ENCODE results near the gene TMEM141. TPM values are rescaled to one million over a fixed set of nuclear protein-coding genes. Genes with fewer than 3 reads are reported as not detected.
"Not testable (repeated sequence)": the region's sequence is repeated elsewhere in the genome, so short reads cannot be mapped to it uniquely, and the experiment has no call there.

TMEM141 gene
- total RNA-seq, 2 donors from 2014 or later: 16.5 to 21.8 TPM

- H3K27ac Mint-ChIP-seq: no peak overlapping the region
- H3K36me3 Mint-ChIP-seq (ENCODE audit: low read depth): no peaks in the 10 kb centered on the region
- H3K4me3 Mint-ChIP-seq: no peak overlapping the region
- DNase-seq: no peak
- H3K9me3 ChIP-seq (ENCODE audit: control insufficient read depth, low read length, poor library complexity, severe bottlenecking): no peaks in the 10 kb centered on the region
- H3K4me1 Mint-ChIP-seq: peaks cover under 1% of the 10 kb centered on the region
- no peaks in the 10 kb centered on the region for H3K27me3 Mint-ChIP-seq
- ATAC-seq: no peak
Observed at GRCh38 chr9:136826188-136826541, 35.0 kb downstream of the TMEM141 start.

- Mint-ChIP-seq H3K27ac (no peak overlapping the region), H3K36me3 (ENCODE audit: low read depth) (no peaks in the 10 kb centered on the region), H3K4me3 (no peak overlapping the region), H3K4me1 (no peaks in the 10 kb centered on the region), H3K27me3 (no peaks in the 10 kb centered on the region)
- DNase-seq (no peak), ATAC-seq (no peak)
- H3K9me3 ChIP-seq (ENCODE audit: control insufficient read depth, low read length, poor library complexity, severe bottlenecking): no peaks in the 10 kb centered on the region
Observed at GRCh38 chr9:136826703-136827582, 35.8 kb downstream of the TMEM141 start.

GRCh38 chr9:136827794-136828473 lies 36.8 kb downstream of the TMEM141 start:
- ATAC-seq: no peak
- Mint-ChIP-seq H3K36me3 (ENCODE audit: low read depth) (no peaks in the 10 kb centered on the region), H3K27ac (no peak overlapping the region), H3K4me1 (no peaks in the 10 kb centered on the region), H3K27me3 (no peaks in the 10 kb centered on the region), H3K4me3 (no peak overlapping the region)
- no peaks in the 10 kb centered on the region for H3K9me3 ChIP-seq (ENCODE audit: control insufficient read depth, low read length, poor library complexity, severe bottlenecking)
- DNase-seq: no peak

GRCh38 chr9:136828474-136829140 lies 37.5 kb downstream of the TMEM141 start:
- no peak overlapping the region for H3K27ac Mint-ChIP-seq
- DNase-seq (no peak), ATAC-seq (no peak)
- no peaks in the 10 kb centered on the region for H3K4me1 Mint-ChIP-seq
- H3K9me3 ChIP-seq (ENCODE audit: control insufficient read depth, low read length, poor library complexity, severe bottlenecking): no peaks in the 10 kb centered on the region
- H3K36me3 Mint-ChIP-seq (ENCODE audit: low read depth): no peaks in the 10 kb centered on the region
- H3K4me3 Mint-ChIP-seq: no peak overlapping the region
- H3K27me3 Mint-ChIP-seq: no peaks in the 10 kb centered on the region

GRCh38 chr9:136829412-136829811 lies 38.3 kb downstream of the TMEM141 start:
- ATAC-seq (no peak), DNase-seq (no peak)
- H3K27me3 Mint-ChIP-seq: no peaks in the 10 kb centered on the region
- no peaks in the 10 kb centered on the region for H3K9me3 ChIP-seq (ENCODE audit: control insufficient read depth, low read length, poor library complexity, severe bottlenecking)
- no peak overlapping the region for H3K27ac Mint-ChIP-seq
- no peaks in the 10 kb centered on the region for H3K36me3 Mint-ChIP-seq (ENCODE audit: low read depth)
- no peak overlapping the region for H3K4me3 Mint-ChIP-seq
- no peaks in the 10 kb centered on the region for H3K4me1 Mint-ChIP-seq

GRCh38 chr9:136829981-136830885 lies 39.1 kb downstream of the TMEM141 start:
- no peaks in the 10 kb centered on the region for H3K27me3 Mint-ChIP-seq
- no peak for ATAC-seq

GRCh38 chr9:136831002-136831719 lies 40.0 kb downstream of the TMEM141 start:
- no peaks in the 10 kb centered on the region for H3K9me3 ChIP-seq (ENCODE audit: control insufficient read depth, low read length, poor library complexity, severe bottlenecking)
- ATAC-seq (no peak), DNase-seq (no peak)
- Mint-ChIP-seq H3K4me1 (no peaks in the 10 kb centered on the region), H3K27me3 (no peaks in the 10 kb centered on the region), H3K4me3 (no peak overlapping the region), H3K27ac (no peak overlapping the region), H3K36me3 (ENCODE audit: low read depth) (no peaks in the 10 kb centered on the region)

More at GRCh38 chr9:136829981-136830885, 39.1 kb downstream of the TMEM141 start:
- no peak overlapping the region for H3K27ac Mint-ChIP-seq
- H3K9me3 ChIP-seq (ENCODE audit: control insufficient read depth, low read length, poor library complexity, severe bottlenecking): no peaks in the 10 kb centered on the region
- no peak for DNase-seq
- H3K36me3 Mint-ChIP-seq (ENCODE audit: low read depth): no peaks in the 10 kb centered on the region
- H3K4me1 Mint-ChIP-seq: no peaks in the 10 kb centered on the region
- H3K4me3 Mint-ChIP-seq: no peak overlapping the region

GRCh38 chr9:136831720-136832104 lies 40.6 kb downstream of the TMEM141 start:
- Mint-ChIP-seq H3K27me3 (no peaks in the 10 kb centered on the region), H3K27ac (no peak overlapping the region), H3K36me3 (ENCODE audit: low read depth) (no peaks in the 10 kb centered on the region), H3K4me3 (no peak overlapping the region), H3K4me1 (no peaks in the 10 kb centered on the region)
- ATAC-seq (no peak), DNase-seq (no peak)
- H3K9me3 ChIP-seq (ENCODE audit: control insufficient read depth, low read length, poor library complexity, severe bottlenecking): no peaks in the 10 kb centered on the region

- no peak overlapping the region for H3K4me3 Mint-ChIP-seq
- H3K9me3 ChIP-seq (ENCODE audit: control insufficient read depth, low read length, poor library complexity, severe bottlenecking): no peaks in the 10 kb centered on the region
- no peaks in the 10 kb centered on the region for H3K36me3 Mint-ChIP-seq (ENCODE audit: low read depth)
- H3K4me1 Mint-ChIP-seq: no peaks in the 10 kb centered on the region
- no peak overlapping the region for H3K27ac Mint-ChIP-seq
- no peaks in the 10 kb centered on the region for H3K27me3 Mint-ChIP-seq
- DNase-seq (no peak), ATAC-seq (no peak)
Observed at GRCh38 chr9:136832581-136832980, 41.4 kb downstream of the TMEM141 start.

GRCh38 chr9:136833381-136834048 lies 42.4 kb downstream of the TMEM141 start:
- DNase-seq; H3K4me1 Mint-ChIP-seq; H3K9me3 ChIP-seq (ENCODE audit: control insufficient read depth, low read length, poor library complexity, severe bottlenecking); H3K36me3 Mint-ChIP-seq (ENCODE audit: low read depth); H3K4me3 Mint-ChIP-seq; ATAC-seq; H3K27me3 Mint-ChIP-seq; H3K27ac Mint-ChIP-seq: not testable (repeated sequence)

- Mint-ChIP-seq H3K4me1 (peaks cover 3% of the 10 kb centered on the region), H3K27me3 (no peaks in the 10 kb centered on the region), H3K36me3 (ENCODE audit: low read depth) (peaks cover 3% of the 10 kb centered on the region), H3K4me3 (no peak overlapping the region), H3K27ac (no peak overlapping the region)
- H3K9me3 ChIP-seq (ENCODE audit: control insufficient read depth, low read length, poor library complexity, severe bottlenecking): no peaks in the 10 kb centered on the region
- DNase-seq: no peak
- ATAC-seq: no peak
Observed at GRCh38 chr9:136835162-136835931, 44.2 kb downstream of the TMEM141 start.

Data from T-helper 17 cell (primary cell).